ENCODE results near the gene EFNA2.

DNA sequence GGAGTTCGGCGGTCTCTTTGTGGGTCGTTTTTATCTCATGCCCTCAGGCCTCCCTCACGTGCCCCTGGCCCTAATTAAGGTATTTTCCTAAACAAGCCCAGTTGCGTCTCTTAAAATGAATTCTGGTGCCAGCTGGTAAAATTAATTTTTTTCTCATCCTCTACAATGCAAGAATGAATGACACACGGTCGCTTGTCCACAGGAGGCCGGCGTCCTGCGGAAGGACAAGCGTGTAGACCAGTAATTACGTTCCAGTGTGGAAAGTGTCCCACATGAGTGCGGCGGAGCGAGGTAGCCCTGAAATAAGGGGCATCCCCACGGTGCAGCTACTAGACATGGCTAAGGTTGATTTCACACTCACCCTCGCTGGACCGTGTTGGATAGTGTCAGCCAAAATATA, 63.5 kb downstream of the EFNA2 start:
- TF ChIP-seq EZH2 (IDR thresholded peaks at IDR 0.05; ENCODE audit: low read length, unreplicated experiment), result no peak
- TF ChIP-seq, protein P1, sequence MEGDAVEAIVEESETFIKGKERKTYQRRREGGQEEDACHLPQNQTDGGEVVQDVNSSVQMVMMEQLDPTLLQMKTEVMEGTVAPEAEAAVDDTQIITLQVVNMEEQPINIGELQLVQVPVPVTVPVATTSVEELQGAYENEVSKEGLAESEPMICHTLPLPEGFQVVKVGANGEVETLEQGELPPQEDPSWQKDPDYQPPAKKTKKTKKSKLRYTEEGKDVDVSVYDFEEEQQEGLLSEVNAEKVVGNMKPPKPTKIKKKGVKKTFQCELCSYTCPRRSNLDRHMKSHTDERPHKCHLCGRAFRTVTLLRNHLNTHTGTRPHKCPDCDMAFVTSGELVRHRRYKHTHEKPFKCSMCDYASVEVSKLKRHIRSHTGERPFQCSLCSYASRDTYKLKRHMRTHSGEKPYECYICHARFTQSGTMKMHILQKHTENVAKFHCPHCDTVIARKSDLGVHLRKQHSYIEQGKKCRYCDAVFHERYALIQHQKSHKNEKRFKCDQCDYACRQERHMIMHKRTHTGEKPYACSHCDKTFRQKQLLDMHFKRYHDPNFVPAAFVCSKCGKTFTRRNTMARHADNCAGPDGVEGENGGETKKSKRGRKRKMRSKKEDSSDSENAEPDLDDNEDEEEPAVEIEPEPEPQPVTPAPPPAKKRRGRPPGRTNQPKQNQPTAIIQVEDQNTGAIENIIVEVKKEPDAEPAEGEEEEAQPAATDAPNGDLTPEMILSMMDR (conservative IDR thresholded peaks at IDR 0.05; ENCODE audit: low read depth, low read length), result no peak

Measured in PC-3 (cell line).